ENCODE results near the gene FOXP1.

- no peak for TF ChIP-seq POLR2AphosphoS5 (IDR thresholded peaks at IDR 0.05; ENCODE audit: low read depth, low read length)
- no peak for TF ChIP-seq CTCF (IDR thresholded peaks at IDR 0.05)
- no peak for TF ChIP-seq REST (IDR thresholded peaks at IDR 0.05; ENCODE audit: insufficient read depth in 1 of 2, low read depth in 2 of 2, low read length in 1 of 2)
- TF ChIP-seq SIN3A (IDR thresholded peaks at IDR 0.05; ENCODE audit: borderline replicate concordance, insufficient read depth, low read depth, low read length) = no peak
These were observed 79.8 kb downstream of the FOXP1 start for GRCh38 chr3:71503525-71504249.

Data from Panc1 (cell line).